Dermis microvascular lymphatic vessel endothelial cell (primary cell): ENCODE data around the gene PIP5KL1. TPM values are rescaled to one million over a fixed set of nuclear protein-coding genes. Genes with fewer than 3 reads are reported as not detected.
A peak's percentile ranks its signal among the peaks of the same experiment; 100 is the strongest.

ENCODE experiments used
- DNase-seq, 2 donors: peaks; one replicate each; pipeline versions ENCODE4 v3.0.0 to v3.0.0-alpha.2; 2010; ENCODE audit warnings: low read depth in 2 of 2
- total RNA-seq: library from RNA; depleted of rRNA; stranded (reverse); fragments of >200 nt; gene quantifications from 2 replicates; pipeline ENCODE4 v1.2.1, GENCODE V29; 2014

The PIP5KL1 gene
- total RNA-seq, 1 donor from 2014 or later: 0.39 TPM

DNA sequence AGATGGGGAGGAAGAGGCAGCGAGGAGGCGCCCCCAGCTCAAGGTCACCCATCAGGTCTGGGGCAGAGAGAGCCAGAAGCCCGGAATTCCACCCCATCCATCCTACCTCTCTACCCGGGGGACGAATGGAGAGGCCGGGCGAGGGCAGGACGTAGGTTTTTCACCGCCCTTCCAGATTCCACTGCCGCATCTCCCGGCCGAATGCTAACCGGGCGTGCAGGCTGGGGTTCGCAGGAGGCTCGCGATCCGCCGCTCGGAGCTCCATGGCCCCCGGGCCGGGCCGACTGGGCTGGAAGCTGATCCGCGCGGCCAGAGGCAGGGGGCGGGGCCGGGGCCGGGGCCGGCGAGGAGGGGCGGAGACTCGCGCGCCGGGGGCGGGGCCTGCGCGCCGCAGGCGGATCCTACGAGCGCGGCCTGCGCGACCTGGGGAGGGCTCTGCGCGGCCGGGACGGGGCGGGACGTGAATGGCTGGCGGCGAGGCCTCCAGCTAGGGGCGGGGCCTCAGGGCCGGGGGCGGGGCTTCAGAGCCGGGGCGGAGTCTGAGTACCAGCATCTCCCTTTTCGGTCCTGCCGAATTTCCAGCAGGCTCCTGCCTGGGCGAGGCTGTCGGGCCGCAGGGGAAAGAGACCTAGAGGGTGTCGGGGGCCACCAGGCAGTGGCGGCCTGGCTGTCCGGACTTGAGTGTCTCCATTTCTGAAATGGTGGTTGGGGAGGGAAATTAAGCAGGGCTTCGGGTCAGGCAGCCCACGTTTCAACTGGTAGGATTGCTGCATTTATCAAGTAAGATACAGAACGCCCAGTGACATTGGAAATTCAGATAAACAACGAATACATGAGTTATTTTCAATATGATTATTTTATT, 13.6 kb downstream of the PIP5KL1 start, which contains the start of gene ST6GALNAC4:
Gene ST6GALNAC4, minus strand, starts transcription at position 322 of the 862 bp plus-strand sequence. CDS start 622 bp downstream, outside the sequence.
- DNase-seq: peak; percentile 72 to 94

DNA sequence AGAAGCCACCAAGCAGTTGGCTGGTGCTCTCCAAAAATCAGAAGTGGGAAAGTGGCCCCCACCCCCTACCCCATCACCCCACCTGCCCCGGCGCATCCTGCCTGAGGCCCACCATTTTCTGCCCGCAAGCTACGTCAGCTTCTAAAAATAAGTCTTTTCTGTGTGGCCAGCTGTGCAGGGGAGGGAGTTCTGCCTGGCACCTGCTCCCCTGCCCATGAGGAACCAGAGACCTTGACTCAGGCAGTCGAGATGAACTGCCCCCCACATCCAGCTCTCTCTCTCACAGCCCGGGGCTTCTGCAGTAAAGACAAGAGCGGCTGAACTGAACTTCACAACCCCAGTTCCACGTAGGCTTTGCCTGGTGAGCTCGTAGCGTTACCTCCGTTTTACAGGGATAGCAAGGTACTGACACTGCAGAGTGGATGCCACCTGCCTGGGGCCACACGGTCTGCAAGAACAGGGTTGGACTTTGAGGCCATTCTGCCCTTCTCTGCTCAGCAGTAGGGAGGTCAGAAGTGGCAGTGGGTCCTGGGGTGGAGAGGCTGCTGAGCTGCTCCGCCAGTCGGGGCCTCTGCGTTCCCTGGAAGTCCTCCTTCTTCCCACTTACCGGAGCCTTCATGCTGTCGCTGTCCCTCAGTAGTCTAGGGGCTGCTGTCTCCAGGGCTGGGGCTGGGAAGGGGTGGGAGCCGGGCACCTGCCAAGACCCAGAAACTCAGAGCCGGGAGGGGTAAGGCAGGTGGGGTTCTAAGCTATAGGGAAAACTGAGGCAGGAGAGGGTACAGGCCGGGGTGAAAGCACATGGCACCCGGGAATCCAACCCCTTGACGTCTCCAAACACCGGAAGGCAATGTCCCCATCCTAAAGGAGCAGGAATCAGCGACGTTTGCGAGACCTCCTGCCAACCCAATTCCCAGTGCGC, 14.5 kb downstream of the PIP5KL1 start:
- no peak for DNase-seq

DNA sequence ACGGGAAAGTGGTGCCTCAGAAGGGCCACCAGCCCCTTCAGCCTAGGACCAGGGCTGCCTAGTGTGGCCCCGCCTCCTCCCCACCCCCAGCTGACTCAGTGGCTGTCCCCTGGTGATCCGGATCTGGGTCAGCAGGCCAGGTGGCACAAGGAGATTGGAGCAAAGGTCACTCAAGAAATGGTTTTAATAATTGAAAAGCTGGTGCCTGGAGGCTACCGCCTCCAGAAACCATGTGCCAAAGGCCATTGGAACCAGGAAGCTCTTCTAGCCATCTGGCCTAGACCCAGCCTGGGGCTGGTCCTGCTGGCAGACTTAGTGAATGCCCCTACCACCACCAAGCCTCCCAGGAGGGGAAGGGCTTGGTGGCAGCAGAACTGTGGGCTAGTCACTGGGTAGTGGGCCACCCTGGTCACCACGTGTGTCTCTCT, 15.2 kb downstream of the PIP5KL1 start:
- peak in 1 of 2 donors; percentile 30 for DNase-seq

DNA sequence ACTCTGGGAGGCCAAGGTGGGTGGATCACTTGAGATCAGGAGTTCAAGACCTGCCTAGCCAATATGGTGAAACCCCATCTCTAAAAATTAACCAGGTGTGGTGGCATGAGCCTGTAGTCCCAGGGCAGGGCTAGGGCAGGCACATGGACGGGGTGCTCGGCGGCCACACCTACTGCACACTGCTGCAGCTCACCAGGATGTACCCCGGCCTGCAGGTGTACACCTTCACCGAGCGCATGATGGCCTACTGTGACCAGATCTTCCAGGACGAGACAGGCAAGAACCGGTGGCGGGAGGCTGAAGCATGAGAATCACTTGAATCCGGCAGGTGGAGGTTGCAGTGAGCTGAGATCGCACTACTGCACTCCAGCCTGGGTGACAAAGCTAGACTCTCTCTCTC, 16.9 kb downstream of the PIP5KL1 start:
- no peak for DNase-seq

DNA sequence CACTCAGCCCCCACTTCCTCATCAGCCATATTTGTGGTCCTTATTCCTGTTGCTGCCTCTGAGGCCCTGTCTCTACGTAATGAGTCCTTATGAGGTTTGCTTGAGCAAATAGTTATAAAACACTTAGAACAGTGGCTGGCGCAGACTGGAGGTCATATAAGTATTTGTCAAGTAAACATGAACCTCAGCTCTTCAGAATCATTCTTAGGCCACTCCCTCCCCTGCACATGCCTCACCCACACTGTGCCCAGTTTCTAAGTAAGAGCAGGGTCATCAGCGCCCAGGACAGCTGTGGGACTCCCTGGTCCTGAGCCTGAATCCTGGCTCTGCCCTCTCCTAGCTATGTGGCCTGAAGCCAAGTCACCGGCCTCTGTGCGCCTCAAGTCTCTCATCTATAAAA, 17.7 kb downstream of the PIP5KL1 start:
- no peak for DNase-seq

DNA sequence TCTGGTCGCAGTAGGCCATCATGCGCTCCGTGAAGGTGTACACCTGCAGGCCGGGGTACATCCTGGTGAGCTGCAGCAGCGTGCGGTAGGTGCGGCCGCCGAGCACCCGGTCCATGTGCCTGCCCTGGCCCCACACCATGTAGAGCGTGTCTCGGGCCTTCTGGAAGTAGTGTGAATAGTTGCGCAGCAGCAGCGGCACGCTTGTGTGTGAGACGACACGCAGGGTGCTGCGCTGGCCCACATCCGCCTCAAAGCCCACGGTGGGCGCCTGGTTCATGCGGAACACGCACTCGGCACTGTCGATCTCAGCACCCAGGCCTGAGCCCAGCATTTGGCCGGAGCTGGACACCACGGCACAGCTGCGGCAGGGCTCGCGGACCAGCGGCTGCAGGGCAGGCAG, 18.3 kb downstream of the PIP5KL1 start:
- DNase-seq: no peak

DNA sequence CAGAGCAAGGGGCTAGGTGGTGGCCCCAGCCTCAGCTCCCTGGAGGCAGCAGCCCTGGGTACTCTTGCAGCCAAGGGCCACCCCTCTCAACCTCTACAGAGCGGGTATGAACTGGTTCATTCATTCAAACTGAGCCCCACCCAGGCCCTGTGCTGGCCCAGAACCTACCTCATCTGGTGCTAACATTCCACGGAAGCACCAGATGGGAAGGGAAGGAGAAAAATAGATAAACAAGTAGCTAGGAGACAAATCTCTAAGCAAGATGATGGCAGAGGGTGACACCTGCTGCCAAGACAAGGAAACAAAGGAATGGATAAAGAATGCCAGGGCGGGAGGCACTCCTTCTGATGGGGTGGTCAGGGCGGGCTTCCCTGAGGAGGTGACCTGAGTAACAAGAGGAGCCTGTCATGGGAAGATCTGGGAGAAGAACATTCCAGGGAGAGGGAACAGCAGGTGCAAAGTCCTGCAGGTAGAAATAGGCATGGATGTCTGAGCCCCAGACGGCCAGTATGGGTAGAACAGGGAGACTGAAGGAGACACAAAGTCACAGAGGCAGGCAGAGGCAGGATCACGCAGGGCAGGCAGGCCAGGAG, 19.9 kb downstream of the PIP5KL1 start:
- DNase-seq: peak in 1 of 2 donors; percentile 59

DNA sequence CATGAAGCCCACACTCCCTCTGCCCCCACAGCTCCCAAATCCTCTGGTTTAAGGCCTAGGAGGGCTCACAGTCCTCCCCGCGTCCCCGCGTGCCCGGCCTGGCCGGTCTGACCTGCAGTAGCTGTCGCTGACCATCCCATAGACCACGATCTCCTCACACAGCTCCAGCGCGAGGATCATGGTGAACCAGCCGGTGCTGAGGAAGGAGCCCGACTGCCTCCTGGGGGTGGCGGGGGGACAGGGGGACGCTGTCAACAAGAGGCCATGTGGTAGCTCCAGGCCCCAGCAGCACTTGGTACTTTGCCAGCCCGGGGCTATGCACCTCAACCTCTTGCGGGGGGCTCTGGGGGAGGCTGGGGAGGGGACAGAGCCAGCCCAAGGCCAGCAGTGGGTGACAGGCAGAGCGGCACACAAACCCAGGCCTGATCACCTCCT, 20.7 kb downstream of the PIP5KL1 start:
- DNase-seq: no peak

DNA sequence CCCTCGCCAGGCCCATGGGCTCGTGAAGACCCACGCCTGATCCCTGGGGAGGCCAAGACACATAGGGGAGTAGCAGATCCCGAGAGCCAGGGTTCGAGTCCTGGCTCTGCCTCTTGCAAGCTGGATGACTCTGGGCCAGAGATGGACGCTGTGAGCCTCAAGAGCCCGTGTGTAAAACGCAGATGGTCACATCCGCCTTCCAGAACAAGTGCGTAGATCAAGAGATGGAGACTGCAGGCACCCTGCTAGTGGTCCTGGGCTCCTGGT, 22.0 kb downstream of the PIP5KL1 start:
- DNase-seq: no peak

DNA sequence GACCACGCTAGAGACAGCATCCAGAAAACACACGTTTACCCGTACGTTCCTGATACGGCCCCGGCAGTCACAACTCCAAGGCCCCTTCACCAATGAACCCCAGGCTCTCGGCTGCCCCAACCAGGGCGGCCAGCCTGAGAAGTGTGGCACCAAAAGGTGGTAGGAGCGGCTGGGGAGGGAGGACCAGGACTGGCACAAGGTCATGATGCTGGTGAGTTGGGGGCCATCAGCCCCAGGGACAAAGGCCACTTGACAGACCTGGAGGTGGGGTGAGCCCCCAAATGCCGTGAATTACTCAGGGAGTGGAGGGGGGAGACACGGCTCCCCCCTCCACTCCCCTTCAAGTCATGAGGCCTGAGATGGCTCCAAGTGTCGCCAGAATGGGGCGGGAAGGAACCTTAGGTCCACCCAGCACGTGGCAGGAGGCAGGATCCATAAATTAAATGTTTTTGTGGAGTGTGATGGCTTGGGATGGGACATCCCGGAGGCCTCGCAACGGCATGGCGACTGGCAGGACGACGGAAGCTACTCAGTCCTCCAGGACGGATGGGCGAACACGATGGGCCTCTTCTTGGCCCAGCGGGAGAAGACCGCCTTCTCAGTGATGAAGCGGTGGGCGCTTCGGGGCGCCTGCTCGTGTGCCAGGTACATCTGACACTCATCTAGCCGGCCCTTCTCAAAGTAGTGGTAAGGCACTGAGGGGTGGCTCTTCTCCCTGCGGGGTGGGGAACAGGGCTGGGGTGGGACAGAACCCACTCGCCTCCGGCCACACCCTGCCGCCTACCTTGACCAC, 22.5 kb downstream of the PIP5KL1 start:
- DNase-seq: no peak

DNA sequence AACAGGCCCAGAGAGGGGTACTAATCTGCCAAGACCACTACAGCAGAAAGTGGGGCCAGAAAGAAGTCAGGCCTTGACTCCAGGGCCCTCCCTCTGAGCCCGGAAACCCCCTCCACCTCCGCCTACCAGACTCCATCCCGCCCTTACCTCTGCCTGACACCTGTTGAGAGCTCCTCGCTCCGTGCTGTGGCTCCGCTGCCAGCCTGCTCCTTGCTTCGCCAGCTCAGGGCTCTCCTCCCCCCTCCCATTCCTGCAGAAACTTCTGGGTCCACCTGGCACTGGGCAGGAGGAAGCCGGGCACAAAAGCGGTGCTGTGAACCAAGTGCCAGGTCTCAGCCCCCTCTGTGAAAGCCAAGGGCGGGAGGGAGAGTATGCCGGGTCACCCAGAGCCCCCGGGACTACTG, 24.8 kb downstream of the PIP5KL1 start:
- DNase-seq: no peak

DNA sequence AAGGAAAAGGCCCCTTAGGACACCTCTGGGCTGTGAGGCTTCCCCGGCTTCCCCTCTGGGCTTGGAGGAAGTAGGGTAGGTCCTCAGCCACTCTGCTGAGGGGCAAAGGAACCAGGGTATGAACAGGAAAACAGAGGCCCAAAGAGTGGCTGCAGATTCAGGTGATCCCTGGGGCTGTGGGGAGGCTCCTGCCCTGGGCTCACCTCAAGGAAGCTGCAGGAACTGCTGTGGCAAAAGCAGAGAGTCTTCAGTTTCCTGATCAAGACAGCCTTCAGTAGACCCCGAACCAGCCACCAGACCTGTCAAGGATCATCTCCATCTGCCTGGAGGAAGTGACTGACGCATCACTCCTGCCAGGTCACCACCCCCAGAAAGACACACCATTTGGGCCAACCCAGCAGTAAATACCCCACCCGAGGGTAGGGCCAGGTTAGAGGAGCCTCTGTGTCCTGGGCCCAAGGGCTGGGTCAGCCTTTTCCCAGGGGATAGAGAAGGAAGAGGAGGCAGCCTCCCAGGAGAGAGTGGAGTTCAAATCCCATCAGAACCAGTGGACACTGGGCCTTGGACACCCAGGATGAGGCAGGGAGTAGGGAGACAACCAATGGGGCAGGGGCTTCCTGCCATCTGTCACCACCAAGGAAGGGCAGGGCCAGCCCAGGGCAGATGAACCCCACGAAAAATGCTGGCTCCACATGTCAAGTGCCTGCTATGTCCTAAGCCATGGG, 25.4 kb downstream of the PIP5KL1 start:
- peak in 1 of 2 donors; percentile 19 for DNase-seq

DNA sequence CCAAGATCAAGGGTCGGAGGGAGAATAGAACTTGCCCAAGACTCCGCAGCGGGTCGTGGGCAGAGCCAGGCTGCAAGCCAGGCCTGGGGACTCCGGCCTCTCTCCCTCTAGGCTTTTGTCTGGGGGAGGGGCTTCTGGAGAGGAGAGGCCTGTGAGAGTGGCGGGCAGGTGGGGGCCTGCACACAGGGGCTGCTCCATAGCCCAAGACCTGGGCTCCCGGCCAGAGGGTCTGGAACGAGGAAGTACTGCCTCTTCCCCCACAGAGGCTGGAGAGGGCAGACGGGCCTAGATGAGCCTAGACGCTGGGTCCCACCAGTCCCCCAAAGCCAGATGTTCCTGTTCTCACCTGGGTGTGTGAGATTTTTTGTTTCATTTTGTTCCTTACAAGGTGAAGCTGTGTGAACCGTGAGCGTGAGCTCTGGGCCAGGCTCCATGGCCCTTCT, 26.0 kb downstream of the PIP5KL1 start:
- DNase-seq: peak in 1 of 2 donors; percentile 26

DNA sequence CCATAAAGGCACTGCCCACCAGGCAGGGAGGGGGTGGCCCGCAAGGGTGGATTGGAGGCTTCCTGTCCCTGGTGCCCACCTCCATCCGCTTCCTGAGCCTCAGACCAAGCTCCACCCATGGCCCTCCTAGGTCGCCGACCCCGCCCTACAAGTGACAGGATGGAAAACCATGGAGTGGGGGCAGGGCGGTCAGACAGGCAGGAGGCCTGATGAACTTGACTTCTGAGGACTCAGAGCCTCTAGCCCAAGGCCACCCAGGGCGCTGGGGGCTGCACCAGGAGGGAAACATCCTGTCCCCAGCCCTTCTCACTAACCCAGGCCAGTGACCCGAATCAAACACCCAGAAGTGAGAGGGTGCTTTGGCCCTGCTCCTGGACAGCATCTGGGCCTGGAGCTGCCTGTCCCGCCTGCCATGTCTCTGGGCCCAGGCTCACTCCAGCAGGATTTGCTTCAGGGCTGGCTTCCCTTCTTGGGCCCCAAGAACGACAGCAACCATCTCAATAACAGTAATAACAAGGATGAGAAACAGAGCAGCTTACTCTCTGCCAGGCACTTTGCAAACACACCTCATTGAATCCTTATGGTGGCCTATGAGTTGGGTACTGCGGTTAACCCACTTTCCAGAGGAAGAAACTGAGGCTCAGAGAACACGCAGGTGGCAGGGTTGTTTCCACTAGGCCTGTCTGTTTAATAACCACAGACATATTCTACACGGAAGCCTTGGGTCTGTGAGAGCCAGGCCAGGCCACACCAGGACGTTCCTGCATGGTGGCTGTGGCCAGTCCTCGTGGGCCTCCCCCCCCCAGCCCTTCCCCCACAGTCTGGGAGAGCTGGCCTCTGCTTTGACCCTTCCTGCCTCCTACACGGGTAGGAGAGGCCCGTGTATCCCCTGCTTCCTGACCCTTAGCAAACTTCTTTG, 26.8 kb downstream of the PIP5KL1 start:
- DNase-seq: peak in 1 of 2 donors; percentile 46

DNA sequence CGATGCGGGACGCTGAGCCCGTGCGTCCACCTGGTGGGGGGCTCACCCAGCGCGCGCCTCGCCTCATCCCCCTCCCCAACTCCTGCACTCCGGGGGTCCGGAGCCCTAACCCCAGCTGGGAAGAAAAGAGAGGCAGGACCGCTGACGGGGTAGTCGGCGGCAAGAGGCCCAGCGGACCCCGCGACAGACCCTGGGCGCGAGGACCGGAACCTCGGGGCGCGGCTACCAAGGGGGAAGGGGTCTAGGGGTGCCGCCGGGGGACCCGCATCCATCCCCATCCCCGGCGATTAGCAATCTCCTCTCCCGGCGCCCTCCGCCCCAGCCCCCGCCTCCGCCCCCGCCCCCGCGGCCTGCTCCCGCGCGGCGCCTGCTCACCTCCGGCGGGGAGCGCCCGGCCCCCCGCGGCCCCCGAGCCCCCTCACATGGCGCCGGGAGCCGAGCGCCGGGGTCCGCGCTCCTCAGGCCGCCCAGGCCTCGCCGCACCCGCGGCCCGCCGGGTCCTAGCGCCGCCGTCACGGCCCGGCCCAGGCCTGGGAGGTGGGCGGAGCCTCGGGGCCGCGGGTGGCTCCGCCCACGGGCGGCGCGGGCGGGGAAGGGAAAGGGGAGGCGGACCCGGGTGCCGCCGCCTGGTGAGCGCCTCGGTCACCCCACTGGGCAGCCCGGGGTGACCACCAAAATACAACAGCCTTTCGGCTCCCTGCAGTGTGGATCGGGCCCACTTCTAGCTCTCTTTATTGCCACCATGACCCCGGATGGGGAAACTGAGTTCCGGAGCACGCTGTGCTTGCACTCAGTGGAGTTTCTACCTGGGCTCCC, 31.2 kb downstream of the PIP5KL1 start, which contains the start of gene ST6GALNAC6:
Gene ST6GALNAC6, minus strand, starts transcription at position 476 of the 816 bp plus-strand sequence. CDS start 1,622 bp downstream, outside the sequence.
- peak in 1 of 2 donors; percentile 78 for DNase-seq

DNA sequence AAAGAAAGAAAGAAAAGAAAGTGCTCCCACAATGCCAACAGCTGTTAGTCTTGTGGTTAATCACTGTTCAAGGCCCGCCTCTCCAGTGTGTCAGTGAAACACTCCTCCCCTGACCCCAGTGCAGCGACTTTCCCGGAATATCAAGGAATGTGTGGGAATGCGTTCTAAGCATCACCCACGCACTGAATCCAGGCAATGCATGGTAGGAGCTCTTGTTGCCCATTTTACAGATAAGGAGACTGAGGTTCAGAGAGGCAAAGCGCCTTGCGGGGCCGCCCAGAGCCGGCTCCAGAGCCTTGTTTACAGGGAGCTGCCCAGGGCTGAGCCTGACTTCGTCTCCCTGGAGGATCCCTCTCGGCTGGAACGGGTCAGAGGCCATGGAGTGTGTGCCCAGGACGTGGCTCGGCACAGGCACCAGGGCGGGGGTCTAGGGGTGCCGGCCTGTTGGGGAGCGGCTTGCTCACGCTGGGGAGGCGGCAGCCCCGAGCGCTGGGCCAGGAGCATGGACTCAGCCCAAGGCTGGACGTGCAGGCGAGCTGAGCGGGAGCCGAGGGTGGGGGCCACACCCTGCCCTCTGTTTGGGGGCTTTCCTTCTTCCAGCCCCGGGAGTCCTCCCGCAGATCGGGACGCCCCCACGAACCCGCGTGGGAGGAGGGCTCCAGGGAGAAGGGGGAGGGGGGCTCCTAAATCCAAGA, 32.0 kb downstream of the PIP5KL1 start:
- DNase-seq: peak in 1 of 2 donors; percentile 73

DNA sequence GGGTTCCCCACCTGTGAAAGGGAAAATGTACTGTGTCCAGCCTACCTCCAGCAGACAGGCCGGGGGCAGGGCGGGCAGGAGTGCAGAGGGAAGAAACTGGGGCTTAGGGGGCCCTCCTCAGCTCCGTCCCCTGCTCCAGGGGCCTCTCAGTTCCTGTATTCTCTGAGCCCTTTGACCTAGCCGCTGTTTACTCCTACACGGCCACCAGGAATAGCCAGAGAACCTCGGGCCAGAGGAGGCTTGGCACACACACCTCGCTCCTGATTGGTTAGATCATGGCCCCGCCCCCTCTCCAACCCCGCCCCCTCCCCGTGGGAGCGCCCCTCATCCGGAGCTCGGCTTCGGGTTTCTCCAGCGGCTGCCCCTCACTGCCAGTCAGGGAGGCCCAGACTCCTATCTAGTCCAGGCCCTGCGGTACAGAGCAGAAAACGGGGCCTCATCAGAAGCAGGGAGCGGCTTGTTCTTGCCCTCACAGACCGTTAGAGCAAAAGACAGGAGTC, 33.3 kb downstream of the PIP5KL1 start:
- peak; percentile 63 to 89 for DNase-seq
